K562 (cell line): Measurements from ENCODE around the gene DDAH2. TPM values are rescaled to one million over a fixed set of nuclear protein-coding genes. Genes with fewer than 3 reads are reported as not detected.

Source experiments
- DPF2 ChIP-seq: fragments of 450-650 bp; IDR thresholded peaks from 2 replicates; pipeline ENCODE4 v1.6.1; 2016
- E2F6 ChIP-seq, 2 experiments: IDR thresholded peaks; 2 replicates each; pipeline ENCODE4 v1.6.1; 2011; ENCODE audit warnings: borderline replicate concordance in 1 of 2, control low read depth in 1 of 2, low read depth in 1 of 2, low read length in 1 of 2, mild to moderate bottlenecking in 1 of 2, mixed read lengths in 1 of 2, moderate library complexity in 1 of 2; ENCODE audit not compliant: insufficient read depth in 1 of 2, insufficient read length in 1 of 2, poor library complexity in 1 of 2, severe bottlenecking in 1 of 2; ENCODE audit errors: extremely low read depth in 1 of 2
- EHMT2 ChIP-seq: fragments of 450-650 bp; IDR thresholded peaks from 2 replicates; pipeline ENCODE4 v1.6.1; 2018; ENCODE audit warnings: antibody characterized with exemption
- ETV5 ChIP-seq: sonication (generic); formaldehyde crosslinking; IDR thresholded peaks from 2 replicates; pipeline ENCODE4 v1.4.0; 2020; ENCODE audit warnings: low read depth, mild to moderate bottlenecking, missing genetic modification reagents
- GTF2E2 ChIP-seq: fragments of 200-800 bp; sonication (Bioruptor generic); IDR thresholded peaks from 2 replicates; pipeline ENCODE4 v1.6.1; 2016; ENCODE audit warnings: missing genetic modification characterization, missing compliant biosample characterization
- HBP1 ChIP-seq: fragments of 450-650 bp; formaldehyde crosslinking; IDR thresholded peaks from 2 replicates; pipeline ENCODE4 v1.4.0; 2022; ENCODE audit warnings: missing genetic modification characterization
- HCFC1 ChIP-seq: IDR thresholded peaks from 2 replicates; pipeline ENCODE4 v1.6.1; 2012; ENCODE audit warnings: low read depth, low read length, improper control_type of control experiment
- HMBOX1 ChIP-seq: sonication (generic); IDR thresholded peaks from 2 replicates; pipeline ENCODE4 v1.6.1; 2016
- MAZ ChIP-seq, 2 experiments: fragments of 450-650 bp in 1 of 2; sonication (generic) in 1 of 2; formaldehyde crosslinking; IDR thresholded peaks in 1 of 2; conservative IDR thresholded peaks in 1 of 2; 2 replicates each; pipeline versions ENCODE4 v1.4.0 to v1.5.0; 2020; ENCODE audit warnings: mild to moderate bottlenecking in 1 of 2, missing genetic modification reagents in 1 of 2
- MTA1 ChIP-seq: fragments of 450-650 bp; IDR thresholded peaks from 2 replicates; pipeline ENCODE4 v1.6.1; 2017; ENCODE audit warnings: borderline replicate concordance
- RAD21 ChIP-seq, 2 experiments: fragments of 250-450 bp in 1 of 2; fragments of 450-650 bp in 1 of 2; sonication (Bioruptor Pico) in 1 of 2; formaldehyde crosslinking in 1 of 2; IDR thresholded peaks in 1 of 2; conservative IDR thresholded peaks in 1 of 2; 2 replicates each; pipeline versions ENCODE4 v1.4.0 to v1.8.0; 2020 to 2022; ENCODE audit warnings: mild to moderate bottlenecking in 2 of 2, moderate library complexity in 1 of 2
- SRSF9 ChIP-seq: fragments of 200-400 bp; formaldehyde crosslinking; IDR thresholded peaks from 2 replicates; pipeline ENCODE4 v1.6.1; 2017; ENCODE audit warnings: low read depth, low read length, borderline replicate concordance
- TCF7 ChIP-seq: sonication (generic); IDR thresholded peaks from 2 replicates; pipeline ENCODE4 v1.6.1; 2016; ENCODE audit warnings: antibody characterized with exemption, borderline replicate concordance
- TOE1 ChIP-seq, 2 experiments: fragments of 450-650 bp in 1 of 2; sonication (generic) in 1 of 2; formaldehyde crosslinking in 1 of 2; IDR thresholded peaks; 2 replicates each; pipeline versions ENCODE4 v1.7.1 to v1.8.0; 2016 to 2022; ENCODE audit warnings: borderline replicate concordance in 2 of 2, mild to moderate bottlenecking in 2 of 2, antibody characterized with exemption in 1 of 2, inconsistent platforms in 1 of 2, low read depth in 1 of 2, missing genetic modification reagents in 1 of 2, moderate library complexity in 1 of 2
- polyA plus RNA-seq, 8 experiments: library from polyadenylated mRNA; depleted of rRNA in 4 of 8; stranded (reverse) in 5 of 8; unstranded in 3 of 8; fragments of >200 nt; fragmentation: Nextera tagmentation in 2 of 8; fragmentation: Illumina TruSeq in 1 of 8; extraction: Ambion mirVana in 2 of 8; extraction: Trizol in 1 of 8; gene quantifications; 2 replicates each; pipeline versions ENCODE4 v1.2.1 to v1.2.3, GENCODE V29; 2011 to 2014; ENCODE audit warnings: inconsistent platforms in 1 of 8, missing spikeins in 1 of 8
- total RNA-seq, 7 experiments: library from RNA; depleted of rRNA in 6 of 7; stranded (reverse); fragments of >200 nt in 6 of 7; fragmentation: Illumina TruSeq in 2 of 7; extraction: Trizol in 2 of 7; gene quantifications; 2 replicates each; pipeline versions ENCODE4 v1.2.1 to v1.2.3, GENCODE V29; 2011 to 2021; ENCODE audit warnings: low replicate concordance in 1 of 7
- TF ChIP-seq, protein P1 (sequence below): sonication (generic); formaldehyde crosslinking; IDR thresholded peaks from 2 replicates; pipeline ENCODE4 v1.8.1; 2023; ENCODE audit warnings: mild to moderate bottlenecking, missing genetic modification reagents
- TF ChIP-seq, protein P2 (sequence below): fragments of 450-650 bp; formaldehyde crosslinking; IDR thresholded peaks from 2 replicates; pipeline ENCODE4 v1.4.0; 2020; ENCODE audit warnings: mild to moderate bottlenecking, moderate library complexity

The DDAH2 gene
- total and polyA plus RNA-seq, 9 of the 15 experiments (the other 6 are each of a cell fraction or from before 2014, with no cell fraction given), result 1.8 to 45.4 (median 21.4) TPM

DNA sequence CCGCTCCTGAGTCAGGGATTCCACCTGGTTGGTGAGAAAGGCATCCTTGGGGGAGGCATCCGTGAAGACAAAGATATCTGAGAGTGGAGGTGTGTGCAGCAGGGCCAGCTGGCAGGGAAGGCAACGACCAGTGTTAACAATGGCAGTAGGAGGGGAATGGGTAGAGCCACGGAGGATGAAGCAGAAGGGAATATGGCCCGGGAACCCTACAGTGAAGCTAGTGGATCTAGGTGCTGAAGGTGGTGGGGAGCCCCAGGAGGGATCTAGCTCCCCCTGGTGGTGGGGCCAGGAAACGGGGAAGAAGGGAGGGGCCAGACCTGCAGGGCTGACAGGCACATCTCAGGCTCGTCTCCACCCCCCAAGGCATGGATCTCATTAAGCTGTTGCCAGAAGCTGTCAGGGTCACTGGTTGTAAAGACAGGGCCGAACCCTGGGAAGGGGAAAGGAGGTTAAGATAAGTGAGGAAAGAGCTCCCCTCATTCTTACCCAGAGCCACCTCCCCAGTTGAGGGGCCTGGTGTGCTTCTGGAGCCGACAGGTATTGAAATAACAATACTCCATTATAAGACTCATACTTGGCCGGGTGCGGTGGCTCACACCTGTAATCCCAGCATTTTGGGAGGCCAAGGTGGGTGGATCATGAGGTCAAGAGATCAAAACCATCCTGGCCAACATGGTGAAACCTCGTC is 40.7 kb upstream of the DDAH2 start (continued):
- 0 out of 2 replicates have a peak, but pooled peaks have one; percentile 33 for TF ChIP-seq TCF7
- TF ChIP-seq ETV5 (CRISPR knock-in tag), result peak; percentile 73; the same call in 1 of the 2 replicates
- TF ChIP-seq HBP1 (CRISPR knock-in tag), result peak; percentile 70; the same call in 1 of the 2 replicates
- TF ChIP-seq MAZ (CRISPR knock-in tag; conservative IDR thresholded peaks at IDR 0.05 in 1 of 2, IDR thresholded peaks at IDR 0.05 in 1 of 2), result peak; percentile 98 to 99
- TF ChIP-seq GTF2E2 (tag), result no peak
- TF ChIP-seq, protein P1, sequence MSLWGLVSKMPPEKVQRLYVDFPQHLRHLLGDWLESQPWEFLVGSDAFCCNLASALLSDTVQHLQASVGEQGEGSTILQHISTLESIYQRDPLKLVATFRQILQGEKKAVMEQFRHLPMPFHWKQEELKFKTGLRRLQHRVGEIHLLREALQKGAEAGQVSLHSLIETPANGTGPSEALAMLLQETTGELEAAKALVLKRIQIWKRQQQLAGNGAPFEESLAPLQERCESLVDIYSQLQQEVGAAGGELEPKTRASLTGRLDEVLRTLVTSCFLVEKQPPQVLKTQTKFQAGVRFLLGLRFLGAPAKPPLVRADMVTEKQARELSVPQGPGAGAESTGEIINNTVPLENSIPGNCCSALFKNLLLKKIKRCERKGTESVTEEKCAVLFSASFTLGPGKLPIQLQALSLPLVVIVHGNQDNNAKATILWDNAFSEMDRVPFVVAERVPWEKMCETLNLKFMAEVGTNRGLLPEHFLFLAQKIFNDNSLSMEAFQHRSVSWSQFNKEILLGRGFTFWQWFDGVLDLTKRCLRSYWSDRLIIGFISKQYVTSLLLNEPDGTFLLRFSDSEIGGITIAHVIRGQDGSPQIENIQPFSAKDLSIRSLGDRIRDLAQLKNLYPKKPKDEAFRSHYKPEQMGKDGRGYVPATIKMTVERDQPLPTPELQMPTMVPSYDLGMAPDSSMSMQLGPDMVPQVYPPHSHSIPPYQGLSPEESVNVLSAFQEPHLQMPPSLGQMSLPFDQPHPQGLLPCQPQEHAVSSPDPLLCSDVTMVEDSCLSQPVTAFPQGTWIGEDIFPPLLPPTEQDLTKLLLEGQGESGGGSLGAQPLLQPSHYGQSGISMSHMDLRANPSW (CRISPR knock-in tag), result no peak; the same call in none of the 2 replicates
- peak; percentile 33; the same call in 1 of the 2 replicates for TF ChIP-seq HCFC1
- TF ChIP-seq EHMT2, result peak; percentile 89
- TF ChIP-seq E2F6 (IDR thresholded peaks at IDR 0.05; ENCODE audit: borderline replicate concordance in 1 of 2, extremely low read depth in 1 of 2, insufficient read depth in 1 of 2, insufficient read length in 1 of 2, low read depth in 1 of 2, low read length in 1 of 2, poor library complexity in 1 of 2, severe bottlenecking in 1 of 2), result peak in 1 of 2 experiments; percentile 32
- peak; percentile 78; the same call in 1 of the 2 replicates for TF ChIP-seq MTA1
- peak; percentile 99 to 100 for TF ChIP-seq RAD21 (CRISPR knock-in tag; conservative IDR thresholded peaks at IDR 0.05 in 1 of 2, IDR thresholded peaks at IDR 0.05 in 1 of 2)
- TF ChIP-seq HMBOX1, result peak; percentile 48; the same call in 1 of the 2 replicates
- TF ChIP-seq SRSF9, result no peak
- TF ChIP-seq, protein P2, sequence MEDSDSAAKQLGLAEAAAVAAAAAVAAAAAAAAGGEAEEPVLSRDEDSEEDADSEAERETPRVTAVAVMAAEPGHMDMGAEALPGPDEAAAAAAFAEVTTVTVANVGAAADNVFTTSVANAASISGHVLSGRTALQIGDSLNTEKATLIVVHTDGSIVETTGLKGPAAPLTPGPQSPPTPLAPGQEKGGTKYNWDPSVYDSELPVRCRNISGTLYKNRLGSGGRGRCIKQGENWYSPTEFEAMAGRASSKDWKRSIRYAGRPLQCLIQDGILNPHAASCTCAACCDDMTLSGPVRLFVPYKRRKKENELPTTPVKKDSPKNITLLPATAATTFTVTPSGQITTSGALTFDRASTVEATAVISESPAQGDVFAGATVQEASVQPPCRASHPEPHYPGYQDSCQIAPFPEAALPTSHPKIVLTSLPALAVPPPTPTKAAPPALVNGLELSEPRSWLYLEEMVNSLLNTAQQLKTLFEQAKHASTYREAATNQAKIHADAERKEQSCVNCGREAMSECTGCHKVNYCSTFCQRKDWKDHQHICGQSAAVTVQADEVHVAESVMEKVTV (CRISPR knock-in tag), result peak; percentile 99
- TF ChIP-seq TOE1 (IDR thresholded peaks at IDR 0.05; ENCODE audit: borderline replicate concordance), result peak; percentile 81
- 0 out of 2 replicates have a peak, but pooled peaks have one; percentile 53 for TF ChIP-seq TOE1 (CRISPR knock-in tag; IDR thresholded peaks at IDR 0.05; ENCODE audit: borderline replicate concordance, low read depth)
- peak; percentile 71 for TF ChIP-seq DPF2
